GM18868 (cell line): ENCODE measurements around the gene ASB13.

ENCODE experiments used
- ATAC-seq: cut with Tn5 transposase; IDR thresholded peaks from one replicate; pipeline ENCODE4 v1.9.1; 2021; ENCODE audit warnings: mild to moderate bottlenecking, moderate library complexity; ENCODE audit not compliant: unreplicated experiment

Gene ASB13, protein sequence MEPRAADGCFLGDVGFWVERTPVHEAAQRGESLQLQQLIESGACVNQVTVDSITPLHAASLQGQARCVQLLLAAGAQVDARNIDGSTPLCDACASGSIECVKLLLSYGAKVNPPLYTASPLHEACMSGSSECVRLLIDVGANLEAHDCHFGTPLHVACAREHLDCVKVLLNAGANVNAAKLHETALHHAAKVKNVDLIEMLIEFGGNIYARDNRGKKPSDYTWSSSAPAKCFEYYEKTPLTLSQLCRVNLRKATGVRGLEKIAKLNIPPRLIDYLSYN

GRCh38 chr10:5666008-5666840, at the start of gene ASB13:
TSS of gene ASB13 (minus strand) at chr10:5666595. CDS start at chr10:5666551, 44 bp downstream.
- peak; percentile 68 for ATAC-seq

- no peak for ATAC-seq
Measured at GRCh38 chr10:5711642-5712041, 45.2 kb upstream of the ASB13 start.

- no peak for ATAC-seq
Measured at GRCh38 chr10:5710859-5711258, 44.5 kb upstream of the ASB13 start.

- no peak for ATAC-seq
Measured at GRCh38 chr10:5709865-5710264, 43.5 kb upstream of the ASB13 start.

DNA sequence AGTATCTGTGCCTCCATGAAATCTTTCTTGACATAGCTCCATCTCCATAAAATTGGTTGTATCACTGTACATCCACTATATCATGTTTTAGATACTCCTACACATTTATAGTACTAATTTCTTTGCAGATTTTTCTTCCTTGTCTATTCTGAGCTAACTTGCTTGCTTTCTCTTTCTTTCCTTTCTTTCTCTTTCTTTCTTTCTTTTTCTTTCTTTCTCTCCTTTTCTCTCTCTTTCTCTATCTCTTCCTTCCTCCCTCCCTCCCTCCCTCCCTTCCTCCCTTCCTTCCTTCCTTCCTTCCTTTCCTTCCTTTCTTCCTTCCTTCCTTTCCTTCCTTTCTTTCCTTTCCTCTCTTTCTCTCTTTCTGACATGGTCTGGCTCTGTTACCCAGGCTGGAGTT, 42.0 kb upstream of the ASB13 start:
- ATAC-seq, result no peak

- ATAC-seq, result no peak
Measured at GRCh38 chr10:5698062-5698461, 31.7 kb upstream of the ASB13 start.

- ATAC-seq, result no peak
Measured at GRCh38 chr10:5697342-5697741, 30.9 kb upstream of the ASB13 start.

- no peak for ATAC-seq
Measured at GRCh38 chr10:5694573-5694972, 28.2 kb upstream of the ASB13 start.

DNA sequence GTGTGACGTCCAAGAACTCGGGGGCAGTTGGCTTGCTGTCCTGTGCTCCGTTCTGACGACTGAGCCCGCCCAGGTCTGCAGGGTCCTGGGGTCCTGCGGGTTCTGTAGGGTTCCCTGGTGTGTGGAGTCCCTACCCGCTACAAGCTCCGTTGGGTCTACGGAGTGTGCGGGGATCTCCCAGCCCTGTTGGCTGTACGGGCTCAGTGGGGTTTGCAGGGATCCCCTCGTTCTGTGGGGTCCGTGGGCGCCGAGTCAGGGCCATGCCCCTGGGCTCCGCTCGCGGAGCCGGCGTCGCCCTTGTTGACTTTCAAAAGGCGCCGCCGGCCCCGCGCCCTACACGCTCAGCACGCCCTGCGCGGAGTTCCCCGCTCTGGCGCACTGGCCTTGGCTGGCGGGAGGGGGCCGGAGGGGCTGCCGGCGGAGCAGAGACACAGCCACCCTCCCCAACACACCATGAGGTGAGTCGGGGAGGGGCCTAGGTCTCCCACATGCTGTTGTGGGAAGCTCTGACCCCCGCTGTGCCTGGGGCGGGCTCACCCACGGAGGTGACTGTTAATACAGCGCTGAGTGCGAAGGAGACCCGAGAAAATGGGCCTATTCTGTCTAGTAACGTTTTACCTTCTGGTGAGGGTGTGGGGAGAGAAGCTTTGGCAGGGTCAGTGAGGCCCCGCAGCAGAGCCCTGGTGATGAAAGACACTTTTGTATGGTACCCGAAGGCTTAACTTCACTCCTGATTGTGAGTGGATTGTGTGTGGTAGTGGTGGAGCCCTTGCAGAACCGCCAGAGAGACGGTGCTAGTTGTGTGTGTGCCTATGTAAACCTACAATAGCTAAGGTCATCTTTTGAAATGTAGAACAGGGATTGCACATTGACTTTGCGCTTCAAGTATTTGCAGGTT, 26.3 kb upstream of the ASB13 start:
- ATAC-seq, result peak; percentile 82

- no peak for ATAC-seq
Measured at GRCh38 chr10:5691786-5692185, 25.4 kb upstream of the ASB13 start.

DNA sequence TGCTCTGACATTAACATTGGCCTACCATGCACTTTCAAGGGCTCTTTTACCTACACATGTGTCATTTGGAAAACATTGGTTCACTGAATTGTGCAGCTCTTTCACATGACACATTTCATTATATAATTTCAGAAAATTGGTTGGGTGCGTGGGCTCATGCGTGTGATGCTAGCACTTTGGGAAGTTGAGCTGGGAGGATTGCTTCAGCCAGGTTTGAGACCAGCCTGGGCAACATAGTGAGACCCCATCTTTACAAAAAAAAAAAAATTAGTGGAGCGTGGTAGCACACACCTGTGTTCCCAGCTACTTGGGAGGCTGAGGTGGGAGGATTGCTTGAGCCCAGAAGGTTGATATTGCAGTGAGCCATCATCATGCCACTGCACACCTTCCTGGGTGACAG, 22.2 kb upstream of the ASB13 start:
- ATAC-seq, result no peak

- no peak for ATAC-seq
Measured at GRCh38 chr10:5685764-5686240, 19.4 kb upstream of the ASB13 start.

DNA sequence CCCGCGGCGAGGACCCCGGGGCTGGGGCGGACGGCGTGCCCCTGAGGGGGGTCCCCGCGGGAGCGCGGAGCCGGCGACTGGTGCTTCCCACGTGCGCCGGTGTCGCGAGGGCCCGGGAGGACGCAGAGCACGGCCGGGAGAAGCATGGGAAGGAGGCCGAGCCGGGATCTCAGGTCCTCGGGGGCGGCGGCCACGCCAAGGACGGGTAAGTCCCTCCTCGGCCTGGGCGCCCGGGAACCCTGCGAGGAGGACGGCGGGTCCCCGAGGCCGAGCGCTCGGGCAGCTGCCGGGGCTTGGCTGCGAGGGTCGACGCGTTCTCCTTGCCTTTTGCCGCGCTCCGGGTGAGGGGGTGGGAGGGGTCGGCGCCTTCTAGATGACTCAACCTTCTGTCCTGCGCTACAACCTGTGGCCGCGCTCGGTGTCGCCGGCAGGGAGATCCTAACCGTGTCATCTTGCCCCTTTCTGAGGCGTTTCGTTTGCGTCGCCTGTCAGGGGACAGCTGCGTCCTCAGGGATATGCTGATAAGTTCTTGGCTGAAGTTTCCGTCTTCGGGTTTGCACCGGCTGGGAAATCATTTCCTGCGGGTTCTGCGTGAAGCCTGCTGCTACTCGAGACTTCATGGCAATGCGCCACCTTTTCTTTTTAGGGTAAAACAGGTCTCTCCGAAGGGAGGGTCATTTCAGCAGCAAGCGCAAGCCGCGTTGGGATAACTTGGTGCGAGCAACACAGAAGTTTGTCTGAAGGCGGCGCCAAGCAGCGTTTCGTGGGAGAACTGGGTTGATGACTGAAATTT, 18.8 kb upstream of the ASB13 start:
- ATAC-seq, result peak; percentile 43

- peak; percentile 76 for ATAC-seq
Measured at GRCh38 chr10:5684318-5684970, 18.0 kb upstream of the ASB13 start, which contains the start of gene TASOR2. TSS of gene TASOR2 (plus strand) at chr10:5684838. CDS start at chr10:5720643, 35,805 bp downstream.

DNA sequence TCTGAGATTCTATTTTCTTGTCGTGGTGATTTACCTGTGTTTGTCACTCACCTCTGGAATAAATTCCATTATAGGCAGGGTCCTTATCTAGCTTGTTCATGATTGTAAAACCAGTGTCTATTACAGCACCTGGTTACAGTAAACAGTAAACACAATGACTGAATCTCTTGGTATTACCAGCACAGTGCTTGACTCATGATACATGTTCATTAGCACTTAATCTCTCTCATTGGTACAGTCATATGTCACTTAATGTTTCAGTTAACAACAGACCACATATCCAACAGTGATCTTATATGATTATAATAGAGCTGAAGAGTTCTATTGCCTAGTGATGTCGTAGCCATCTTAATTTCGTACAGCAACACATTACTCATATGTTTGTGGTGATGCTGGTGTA, 16.7 kb upstream of the ASB13 start:
- ATAC-seq, result no peak

GRCh38 chr10:5681930-5682329, 15.5 kb upstream of the ASB13 start:
- ATAC-seq, result no peak

- ATAC-seq, result no peak
Measured at GRCh38 chr10:5679606-5680005, 13.2 kb upstream of the ASB13 start.

DNA sequence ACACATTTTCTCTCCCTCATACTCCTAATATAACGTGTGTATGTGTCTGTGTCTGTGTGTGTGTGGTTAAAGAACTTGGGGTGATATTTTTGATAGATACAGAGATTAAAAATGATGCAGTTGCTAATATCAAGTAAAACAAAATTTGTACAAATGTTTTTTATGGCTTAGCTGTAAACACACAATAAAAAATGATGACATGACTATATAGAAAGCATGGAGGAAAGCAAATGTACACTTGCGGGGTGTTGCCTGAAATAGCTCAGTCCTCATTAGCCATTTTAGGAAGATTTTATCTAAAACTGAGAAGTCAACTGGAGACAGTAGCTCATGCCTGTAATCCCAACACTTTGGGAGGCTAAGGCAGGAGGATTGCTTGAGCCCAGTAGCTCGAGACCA, 12.6 kb upstream of the ASB13 start:
- no peak for ATAC-seq

DNA sequence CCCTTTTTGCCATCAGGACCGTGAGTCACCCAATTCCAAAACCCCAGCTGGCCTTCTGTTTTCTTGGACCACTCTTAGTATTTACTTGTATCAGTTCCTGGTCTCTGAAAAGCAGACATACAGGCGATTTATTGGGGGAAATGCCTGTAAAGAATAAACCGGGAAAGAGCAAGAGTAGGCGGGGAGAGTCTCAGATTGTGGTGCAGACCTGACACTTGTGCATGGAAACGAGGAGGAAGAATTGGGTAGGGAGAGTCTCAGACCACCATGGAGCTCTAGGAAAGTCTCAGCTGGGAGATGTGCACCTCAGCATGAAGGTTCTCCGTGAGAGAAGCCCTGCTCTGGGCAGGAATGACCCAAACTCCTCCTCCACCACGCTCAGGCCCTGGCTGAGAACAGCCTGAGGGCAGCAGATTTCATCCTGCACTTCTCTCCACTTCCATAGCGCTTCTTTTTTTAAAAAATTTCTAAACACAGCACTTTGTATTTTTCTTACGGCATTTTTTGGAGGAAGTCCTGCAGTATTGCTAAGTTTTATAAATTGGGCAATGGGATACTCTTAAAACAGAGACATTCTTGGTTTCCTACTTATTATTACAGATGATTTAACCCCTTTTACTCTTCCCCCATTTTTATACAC, 12.1 kb upstream of the ASB13 start:
- no peak for ATAC-seq
